ENCODE measurements around the gene CMTM2.

GRCh38 chr16:66620429-66620795 lies 41.1 kb downstream of the CMTM2 start:
- no peak for TF ChIP-seq CTCF (IDR thresholded peaks at IDR 0.05)
- no peak for TF ChIP-seq POLR2A (IDR thresholded peaks at IDR 0.05)
